Gastrocnemius medialis (tissue), 4 donors: Measurements from ENCODE around the gene SLC22A5. TPM values are rescaled to one million over a fixed set of nuclear protein-coding genes. Genes with fewer than 3 reads are reported as not detected.

Experiments used
- ATAC-seq, 2 donors: fragments of 150-250 bp; one replicate each; pipeline ENCODE4 v1.9.1; 2016
- DNase-seq, 2 donors: peaks; one replicate each; pipeline ENCODE4 v3.0.0-alpha.2; 2019
- H3K27ac ChIP-seq, 4 donors: fragments of 200-600 bp; sonication (generic); 1 replicate in 1 of 4; 2 replicates in 3 of 4; pipeline ENCODE4 v1.5.1; 2016 to 2018; ENCODE audit warnings: mild to moderate bottlenecking in 2 of 4, moderate library complexity in 1 of 4
- H3K27me3 ChIP-seq, 3 donors: fragments of 200-600 bp; sonication (generic) in 2 of 3; 1 replicate in 1 of 3; 2 replicates in 2 of 3; pipeline versions ENCODE4 v1.5.1 to v1.6.0; 2016 to 2019; ENCODE audit warnings: mild to moderate bottlenecking in 1 of 3, moderate library complexity in 1 of 3
- H3K36me3 ChIP-seq, 2 donors: fragments of 200-600 bp; sonication (generic) in 1 of 2; one replicate each; pipeline ENCODE4 v1.5.1; 2017 to 2018
- H3K4me1 ChIP-seq, 2 donors: fragments of 200-600 bp; sonication (generic) in 1 of 2; one replicate each; pipeline ENCODE4 v1.5.1; 2016 to 2017; ENCODE audit warnings: mild to moderate bottlenecking in 2 of 2
- H3K4me3 ChIP-seq, 4 donors: fragments of 200-600 bp; sonication (generic) in 3 of 4; 1 replicate in 1 of 4; 2 replicates in 3 of 4; pipeline ENCODE4 v1.5.1; 2016 to 2019; ENCODE audit warnings: mild to moderate bottlenecking in 2 of 4
- H3K9me3 ChIP-seq, 3 donors: fragments of 200-600 bp; sonication (generic) in 2 of 3; 1 replicate in 1 of 3; 2 replicates in 2 of 3; pipeline ENCODE4 v1.5.1; 2016 to 2019
- CTCF ChIP-seq, 5 experiments: fragments of 450-650 bp in 3 of 5; fragments of 200-600 bp in 2 of 5; sonication (generic) in 2 of 5; IDR thresholded peaks in 4 of 5; conservative IDR thresholded peaks in 1 of 5; 1 replicate in 4 of 5; 2 replicates in 1 of 5; pipeline ENCODE4 v1.5.1; 2016 to 2019; ENCODE audit warnings: antibody characterized with exemption in 5 of 5, mild to moderate bottlenecking in 3 of 5, moderate library complexity in 3 of 5
- POLR2A ChIP-seq, 2 donors: fragments of 450-650 bp; IDR thresholded peaks; one replicate each; pipeline ENCODE4 v1.6.1; 2017; ENCODE audit warnings: antibody characterized with exemption in 2 of 2, mild to moderate bottlenecking in 2 of 2, moderate library complexity in 2 of 2
- in situ Hi-C, 4 donors: fragments of 200-750 bp; cut with MboI; loops; one replicate each; pipeline versions ENCODE4 v1.15.0 to v1.8.0; 2017; ENCODE audit warnings: low sequenced_read_pairs in 4 of 4
- intact Hi-C: fragments of 100-400 bp; cut with DNase I; formaldehyde crosslinking; loops from one replicate; pipeline ENCODE4 v1.15.1; 2023; ENCODE audit warnings: low total_unique reads
- total RNA-seq, 4 donors: library from RNA; depleted of rRNA; stranded (reverse); fragments of >200 nt; gene quantifications; one replicate each; pipeline versions ENCODE4 v1.1.0 to v1.2.3, GENCODE V29; 2016

The SLC22A5 gene
- total RNA-seq, 4 donors from 2014 or later: 56.2 to 116 (median 79.2) TPM

- DNase-seq: no peak
- in situ Hi-C loops (loop anchor here in 1 of 4 donors (10.0 kb wide), 1 partner anchor 97 kb away; no protein-coding TSS in a partner anchor), intact Hi-C loops (loop anchor here (10.0 kb wide), 1 partner anchor 1633 kb away; the partner anchor contains the start of gene VDAC1)
- no peak for ATAC-seq
- Histone ChIP-seq H3K27me3 (no peaks in the 10 kb centered on the region), H3K4me3 (peak overlapping the region; percentile 64 to 82 (median 78)), H3K27ac (peak overlapping the region; percentile 92 to 99 (median 96)), H3K9me3 (no peaks in the 10 kb centered on the region), H3K36me3 (no peaks in the 10 kb centered on the region), H3K4me1 (peaks cover 45 to 53% of the 10 kb centered on the region in 2 donors)
- TF ChIP-seq POLR2A (IDR thresholded peaks at IDR 0.05) (no peak), CTCF (IDR thresholded peaks at IDR 0.05 in 4 of 5, conservative IDR thresholded peaks at IDR 0.05 in 1 of 5) (no peak)
Measured at GRCh38 chr5:132372127-132372526, 2.6 kb downstream of the SLC22A5 start.

- peaks cover 49 to 57% of the 10 kb centered on the region in 2 donors for H3K4me1 ChIP-seq
- in situ Hi-C loops: loop anchor here in 1 of 4 donors (10.0 kb wide), 1 partner anchor 98 kb away; no protein-coding TSS in a partner anchor
- ATAC-seq: no peak
- intact Hi-C loops: loop anchor here (10.0 kb wide), 1 partner anchor 1632 kb away; the partner anchor contains the start of gene VDAC1
- no peaks in the 10 kb centered on the region for H3K9me3 ChIP-seq
- no peaks in the 10 kb centered on the region for H3K27me3 ChIP-seq
- TF ChIP-seq POLR2A (IDR thresholded peaks at IDR 0.05) (no peak), CTCF (IDR thresholded peaks at IDR 0.05 in 4 of 5, conservative IDR thresholded peaks at IDR 0.05 in 1 of 5) (no peak)
- peak overlapping the region; percentile 92 to 99 (median 96) for H3K27ac ChIP-seq
- no peaks in the 10 kb centered on the region for H3K36me3 ChIP-seq
- peak overlapping the region; percentile 64 to 82 (median 78) for H3K4me3 ChIP-seq
- no peak for DNase-seq
Measured at GRCh38 chr5:132372542-132372941, 3.0 kb downstream of the SLC22A5 start.

GRCh38 chr5:132375957-132376356 is 6.4 kb downstream of the SLC22A5 start:
- in situ Hi-C loops: loop anchor here in 2 of 4 donors (10.0 to 25.0 kb wide), 2 partner anchors 101 to 486 kb away; partner anchors contain the start of genes GDF9 (in 2 of the 2), LEAP2 (in 2 of the 2) and UQCRQ (in 2 of the 2)
- peaks cover 0 to 17% of the 10 kb centered on the region in 2 donors for H3K36me3 ChIP-seq
- ATAC-seq (no peak), DNase-seq (no peak)
- H3K9me3 ChIP-seq: no peaks in the 10 kb centered on the region
- H3K27me3 ChIP-seq: no peaks in the 10 kb centered on the region
- H3K4me3 ChIP-seq: no peak overlapping the region
- intact Hi-C loops: loop anchor here (5.0 to 10.0 kb wide), 2 partner anchors 36 to 1629 kb away; partner anchors contain the start of gene VDAC1
- TF ChIP-seq POLR2A (IDR thresholded peaks at IDR 0.05) (no peak), CTCF (IDR thresholded peaks at IDR 0.05 in 4 of 5, conservative IDR thresholded peaks at IDR 0.05 in 1 of 5) (no peak)
- peak overlapping the region; percentile 77 to 99 (median 90) for H3K27ac ChIP-seq
- peaks cover 64 to 67% of the 10 kb centered on the region in 2 donors for H3K4me1 ChIP-seq

- H3K9me3 ChIP-seq: no peaks in the 10 kb centered on the region
- no peak for TF ChIP-seq POLR2A (IDR thresholded peaks at IDR 0.05)
- no peak for TF ChIP-seq CTCF (IDR thresholded peaks at IDR 0.05 in 4 of 5, conservative IDR thresholded peaks at IDR 0.05 in 1 of 5)
- H3K27me3 ChIP-seq: no peaks in the 10 kb centered on the region
- in situ Hi-C loops: loop anchor here in 2 of 4 donors (10.0 to 25.0 kb wide), 2 partner anchors 102 to 485 kb away; partner anchors contain the start of genes GDF9 (in 2 of the 2), LEAP2 (in 2 of the 2) and UQCRQ (in 2 of the 2)
- intact Hi-C loops: loop anchor here (5.0 to 10.0 kb wide), 2 partner anchors 35 to 1628 kb away; partner anchors contain the start of gene VDAC1
- H3K27ac ChIP-seq: peak overlapping the region; percentile 77 to 99 (median 90)
- DNase-seq (no peak), ATAC-seq (peak; percentile 20 to 27)
- peaks cover 0 to 17% of the 10 kb centered on the region in 2 donors for H3K36me3 ChIP-seq
- H3K4me3 ChIP-seq: peak overlapping the region in 3 of 4 donors; percentile 12 to 41 (median 26)
- peaks cover 63 to 64% of the 10 kb centered on the region in 2 donors for H3K4me1 ChIP-seq
Measured at GRCh38 chr5:132376694-132377641, 7.5 kb downstream of the SLC22A5 start.
